NK-92 (cell line): ENCODE measurements around the gene SBF2.
"Not testable (repeated sequence)": the region's sequence is repeated elsewhere in the genome, so short reads cannot be mapped to it uniquely, and the experiment has no call there.

Experiments used
- DNase-seq: peaks from one replicate; lab custom pipeline; 2025; ENCODE audit not compliant: unreplicated experiment; lab: John Stamatoyannopoulos, UW

The SBF2 gene

GRCh38 chr11:10118865-10119264, 175.2 kb downstream of the SBF2 start:
- DNase-seq = no peak

DNA sequence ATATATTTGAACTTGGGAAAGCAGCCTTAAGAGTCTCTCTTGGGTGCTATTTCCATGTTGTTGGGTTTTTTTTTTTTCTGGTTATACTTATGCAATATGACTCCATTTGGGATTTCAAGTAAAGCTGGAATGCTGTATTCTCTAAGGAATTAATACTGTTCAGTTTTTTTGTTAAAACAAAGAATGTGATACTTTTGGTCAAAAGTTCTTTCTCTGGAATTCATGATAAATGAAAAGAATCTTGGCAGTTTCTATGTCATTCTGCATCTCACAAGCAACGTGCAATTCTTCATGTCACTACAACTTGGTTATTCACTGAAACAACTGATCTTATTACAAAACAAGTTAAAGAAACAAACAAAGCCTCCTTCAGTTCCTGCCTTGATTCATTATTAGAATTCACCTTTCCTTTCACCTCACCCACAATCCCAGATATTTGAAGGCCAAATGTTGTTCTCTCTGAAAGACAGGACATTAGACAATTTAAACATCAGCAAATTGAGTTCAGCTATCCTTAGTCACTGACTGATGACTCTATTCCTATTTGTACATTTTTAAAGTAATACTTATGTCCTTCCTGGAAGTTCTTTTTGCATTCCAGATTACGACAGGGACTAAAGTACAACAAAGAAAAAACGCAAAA, 176.2 kb downstream of the SBF2 start:
- DNase-seq = no peak

GRCh38 chr11:10116588-10116987, 177.4 kb downstream of the SBF2 start:
- no peak for DNase-seq

DNA sequence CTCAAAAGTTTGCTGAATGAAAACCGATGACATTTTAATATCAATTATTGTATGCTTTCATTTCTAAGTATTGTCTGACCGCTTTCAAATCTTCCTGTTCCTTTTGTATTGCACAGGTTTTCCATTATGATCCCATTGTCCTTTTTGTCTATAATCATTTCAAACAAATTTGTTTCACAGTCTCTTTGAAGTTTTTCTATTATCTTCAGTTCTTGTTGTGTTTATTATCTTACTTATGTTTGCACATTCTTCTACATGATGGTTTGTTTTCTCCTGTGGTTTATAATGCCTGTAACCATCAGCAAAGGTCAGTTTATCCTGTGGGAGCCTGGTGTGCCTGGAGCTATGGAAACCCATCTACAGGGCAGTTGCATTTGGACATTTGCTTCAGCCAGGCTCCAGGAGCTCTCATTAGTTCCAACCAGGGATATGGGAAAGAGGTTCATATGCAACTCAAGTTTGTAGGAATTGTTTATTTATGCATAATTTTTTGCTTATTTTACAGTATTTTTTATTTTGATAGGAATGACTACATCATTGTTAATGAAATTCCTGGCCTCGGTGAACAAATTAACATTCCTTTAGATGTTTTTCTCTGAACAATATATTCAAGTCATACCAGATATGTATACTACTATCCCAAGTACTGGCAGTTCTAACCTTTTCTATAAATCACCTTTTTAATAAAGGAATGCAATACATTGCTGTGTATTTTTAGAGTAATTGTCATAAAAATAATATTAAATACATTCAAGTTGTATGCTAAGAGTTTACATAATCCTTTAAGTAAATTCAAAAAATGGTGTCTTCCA, 179.2 kb downstream of the SBF2 start:
- DNase-seq = no peak

GRCh38 chr11:10113852-10114251, 180.2 kb downstream of the SBF2 start:
- no peak for DNase-seq

- DNase-seq = no peak
These were observed 184.2 kb downstream of the SBF2 start for GRCh38 chr11:10109806-10110205.

DNA sequence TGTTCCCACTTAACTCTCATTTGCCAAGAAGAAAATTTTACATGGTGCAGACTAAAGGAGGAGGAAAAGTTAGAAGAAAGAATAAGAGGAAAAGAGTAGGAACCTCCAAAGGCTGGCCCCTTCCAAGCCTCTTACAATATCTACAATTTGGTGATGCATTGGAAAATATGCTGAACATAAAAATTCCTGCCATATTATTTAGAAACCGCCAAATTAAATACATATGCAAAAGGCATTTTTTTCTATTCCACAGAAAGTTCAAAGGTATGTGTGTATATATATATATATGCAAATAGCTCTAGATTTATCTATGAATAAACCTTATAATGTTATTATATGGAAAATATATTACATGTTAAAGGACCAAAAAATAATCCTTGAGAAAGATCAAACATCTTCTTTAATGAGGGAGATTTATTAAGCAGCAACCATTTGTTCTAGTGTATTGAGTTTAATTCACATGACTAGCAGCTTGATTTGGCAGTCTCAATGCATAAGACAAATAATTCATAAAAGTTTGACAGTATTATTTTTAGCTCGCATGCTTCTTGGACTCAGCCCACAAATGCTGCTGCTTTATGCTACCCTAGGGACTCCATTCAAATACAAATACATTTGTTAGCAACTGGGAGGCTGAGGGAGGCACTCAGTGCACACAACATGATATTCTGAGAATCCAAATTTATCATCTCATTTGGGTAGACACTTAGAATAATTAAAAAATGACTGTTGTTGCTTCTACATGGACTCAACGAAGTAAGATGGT, 184.9 kb downstream of the SBF2 start:
- no peak for DNase-seq

DNA sequence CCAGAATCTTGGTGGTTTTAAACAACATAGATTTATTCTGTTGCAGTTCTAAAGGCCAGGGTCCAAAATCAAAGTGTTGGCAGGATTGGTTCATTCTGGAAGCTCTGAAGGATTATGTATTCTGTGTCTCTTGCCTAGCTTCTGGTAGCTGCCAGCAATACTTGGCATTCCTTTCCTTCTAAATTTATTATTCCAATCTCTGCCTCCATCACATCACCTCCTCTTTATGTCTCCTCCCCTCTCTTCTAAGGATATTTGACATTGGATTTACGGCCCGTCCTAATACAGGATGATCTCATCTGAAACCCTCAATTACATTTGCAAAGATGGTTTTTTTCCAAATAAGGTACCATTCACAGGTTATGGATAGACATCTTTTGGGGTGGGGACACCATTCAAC, 186.5 kb downstream of the SBF2 start:
- no peak for DNase-seq

GRCh38 chr11:10097615-10098014, 196.4 kb downstream of the SBF2 start:
- DNase-seq = no peak

DNA sequence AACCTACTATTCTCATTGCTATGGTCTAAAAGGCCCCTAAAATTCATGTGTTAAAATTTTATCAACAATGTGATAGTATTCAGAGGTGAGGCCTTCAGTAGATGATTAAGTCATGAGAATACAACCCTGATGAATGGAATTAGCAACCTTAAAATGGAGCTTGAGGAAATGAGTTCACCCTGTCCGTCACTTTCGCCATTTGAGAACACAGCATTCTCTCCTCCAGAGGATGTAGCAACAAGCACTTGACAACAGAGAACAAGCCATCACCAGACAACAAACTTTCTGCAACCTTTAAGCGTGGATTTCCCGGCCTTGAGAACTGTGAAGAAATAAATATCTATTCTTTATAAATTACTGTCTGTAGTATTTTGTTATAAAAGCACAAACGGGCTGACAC, 197.0 kb downstream of the SBF2 start:
- DNase-seq = no peak

DNA sequence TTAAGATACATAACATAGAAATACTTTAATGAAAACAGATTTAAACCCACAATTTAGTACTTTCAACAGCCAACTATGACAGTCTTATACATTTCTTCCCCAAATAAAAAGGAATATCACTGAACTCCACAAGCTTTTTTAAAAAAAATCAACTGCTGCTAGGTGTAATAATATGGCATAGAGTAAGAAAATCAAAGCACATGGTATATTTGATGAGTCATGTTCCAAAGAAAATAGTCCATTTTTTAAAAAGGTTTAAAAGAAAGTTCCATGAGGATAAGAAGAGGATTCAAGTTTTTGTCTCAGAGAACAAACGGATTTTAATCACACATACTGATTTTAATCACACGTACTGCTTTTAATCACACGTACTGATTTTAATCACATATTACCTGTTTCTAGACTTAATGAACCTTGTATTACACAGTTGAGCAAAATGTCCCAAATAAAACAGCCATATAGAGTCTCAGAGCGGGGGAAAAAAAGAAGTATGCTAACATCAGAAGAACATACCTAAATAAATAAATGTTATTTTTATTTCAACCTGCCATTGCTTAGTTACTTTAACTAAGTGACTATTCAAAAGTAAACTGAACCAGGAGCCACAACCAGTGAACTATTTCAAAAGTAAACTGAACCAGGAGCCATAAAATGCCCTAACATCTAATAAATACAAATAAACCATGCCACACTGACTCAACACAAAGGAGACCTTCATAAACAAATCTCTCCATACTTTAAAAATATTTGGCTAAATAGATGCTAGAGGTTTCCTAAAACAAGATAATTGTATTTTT, 198.4 kb downstream of the SBF2 start:
- no peak for DNase-seq

DNA sequence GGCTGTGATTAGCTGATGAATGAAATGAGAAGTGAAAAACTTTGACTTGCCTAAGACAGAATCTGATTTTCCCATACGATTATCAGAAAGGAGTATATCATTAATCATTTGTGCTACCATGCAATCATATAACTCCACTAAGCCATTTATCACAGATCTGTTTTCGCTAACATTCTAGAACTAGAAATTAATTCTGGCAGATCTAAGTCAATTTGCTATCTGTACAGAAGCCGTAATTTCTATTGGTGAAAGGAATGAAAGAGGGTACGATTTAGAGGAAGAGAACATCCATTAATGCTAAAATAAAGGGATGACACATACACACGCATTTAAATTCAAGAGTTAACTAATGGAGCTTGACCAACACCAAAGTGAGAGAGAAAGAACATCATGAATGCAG, 201.6 kb downstream of the SBF2 start:
- DNase-seq = no peak

GRCh38 chr11:10091314-10092045, 202.5 kb downstream of the SBF2 start:
- no peak for DNase-seq

- DNase-seq = not testable (repeated sequence)
These were observed 206.1 kb downstream of the SBF2 start for GRCh38 chr11:10087923-10088225.

- DNase-seq = no peak
These were observed 206.7 kb downstream of the SBF2 start for GRCh38 chr11:10087186-10087922.

DNA sequence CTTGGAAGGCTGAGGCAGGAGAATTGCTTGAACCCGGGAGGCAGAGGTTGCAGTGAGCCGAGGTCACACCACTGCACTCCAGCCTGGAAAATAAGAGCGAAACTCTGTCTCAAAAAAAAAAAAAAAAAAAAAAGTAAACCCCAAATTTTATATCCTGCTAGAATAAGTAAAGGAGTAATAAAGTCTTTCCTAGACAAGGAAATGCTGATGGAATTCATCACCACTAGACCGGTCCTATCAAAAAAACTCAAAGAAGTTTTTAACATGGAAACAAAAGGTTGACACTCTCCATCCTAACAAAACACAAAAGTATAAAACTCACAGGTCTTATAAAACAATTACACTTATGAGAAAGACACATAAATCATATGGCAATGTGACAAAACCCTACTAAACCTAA, 213.9 kb downstream of the SBF2 start:
- DNase-seq = no peak

DNA sequence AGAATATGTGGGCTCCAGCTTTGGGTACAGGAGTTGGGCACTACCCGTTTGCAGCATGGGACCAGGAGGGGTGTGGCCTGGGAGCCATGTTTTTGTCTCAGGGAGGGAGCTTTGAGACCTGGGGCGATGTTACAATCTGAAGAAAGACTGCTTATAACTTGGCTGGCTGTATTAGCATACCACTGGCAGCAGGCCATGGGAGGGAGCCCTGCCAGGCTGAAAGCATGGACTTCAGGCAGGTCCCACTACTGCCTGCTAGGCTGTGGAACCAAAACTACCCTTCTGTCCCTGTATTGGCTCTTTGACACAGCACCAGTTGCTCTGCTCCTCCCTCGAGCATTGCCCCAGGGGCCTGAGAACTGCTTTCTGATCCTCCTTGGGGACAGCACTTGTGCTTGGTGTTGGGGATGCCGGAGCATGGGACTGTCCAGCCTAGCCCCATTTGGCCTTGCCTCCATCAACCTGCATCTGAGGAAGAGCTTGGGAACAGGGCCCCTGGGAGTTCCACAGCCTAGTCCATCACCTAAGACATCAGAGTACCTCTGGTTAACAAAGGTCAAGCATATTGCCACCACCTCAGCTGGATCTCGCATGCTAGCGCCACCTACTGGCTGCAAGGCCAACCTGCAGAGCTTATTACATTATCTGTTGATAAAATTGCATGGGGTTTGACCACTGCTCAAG, 217.4 kb downstream of the SBF2 start:
- no peak for DNase-seq

- DNase-seq = no peak
These were observed 218.9 kb downstream of the SBF2 start for GRCh38 chr11:10075141-10075540.

GRCh38 chr11:10072841-10073240, 221.2 kb downstream of the SBF2 start:
- no peak for DNase-seq
